ENCODE measurements around the gene TNFRSF25.

TNFRSF25 gene

DNA sequence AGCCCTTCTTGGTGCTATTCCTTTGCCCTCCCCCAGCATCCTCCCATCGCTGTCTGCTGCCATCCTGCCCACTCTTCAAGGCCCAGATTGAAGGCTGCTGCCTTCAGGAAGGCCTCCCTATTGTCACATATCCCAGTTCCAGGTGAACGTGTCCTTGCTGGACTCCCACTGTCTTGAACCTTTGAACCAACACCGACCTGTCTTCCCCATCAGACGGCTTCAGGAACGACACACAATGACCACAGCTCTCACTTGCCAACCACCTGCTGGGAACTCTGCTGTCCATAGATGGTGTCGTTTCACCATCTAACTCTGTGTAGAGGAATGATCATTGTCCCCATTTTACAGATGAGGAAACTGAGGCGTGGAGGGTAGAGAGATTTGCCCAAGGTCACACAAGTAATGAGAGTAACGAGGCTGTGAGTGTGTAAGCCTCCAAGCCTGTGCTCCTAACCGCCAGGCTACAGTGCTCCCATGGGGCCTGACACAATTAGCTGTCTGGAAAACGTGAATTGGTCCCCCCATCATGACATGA lies 35.4 kb upstream of the TNFRSF25 start:
- DNase-seq (ENCODE audit: insufficient read length, low spot score) (no peak), FAIRE-seq (no peak)
- TF ChIP-seq CTCF (IDR thresholded peaks at IDR 0.05; ENCODE audit: insufficient read depth, missing control alignments) = no peak

DNA sequence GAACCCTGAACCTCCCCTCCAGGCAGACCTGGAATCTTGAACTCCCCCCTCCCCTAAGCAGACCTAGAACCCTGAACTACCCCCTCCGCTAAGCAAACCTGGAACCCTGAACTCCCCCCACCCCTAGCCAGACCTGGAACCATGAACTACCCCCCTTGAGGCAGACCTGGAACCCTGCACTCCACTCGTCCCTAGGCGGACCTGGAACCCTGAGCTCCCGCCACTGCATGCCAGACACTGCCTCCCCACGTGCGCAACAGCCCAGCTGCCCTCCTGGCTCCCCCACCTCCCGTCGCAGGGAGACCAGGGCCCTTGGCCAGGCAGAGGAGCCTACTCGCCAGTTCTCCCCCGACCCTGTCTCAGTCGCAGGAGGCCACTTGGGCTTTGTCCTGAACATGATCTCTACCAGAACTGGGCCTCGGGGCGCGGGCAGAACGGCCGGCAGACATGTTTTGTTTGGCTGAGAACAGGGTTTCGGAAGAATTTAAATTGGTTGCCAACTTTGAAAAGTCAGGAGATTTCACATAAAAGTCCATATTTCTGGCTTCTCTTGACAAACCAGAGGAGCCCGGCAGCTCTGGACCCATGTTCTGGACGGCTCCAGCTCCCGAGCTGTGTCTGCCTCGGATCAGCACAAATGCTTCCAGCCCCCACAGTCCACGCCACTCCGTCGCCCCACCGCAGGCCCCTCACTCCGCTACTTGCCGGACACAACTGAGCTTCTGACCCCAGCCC lies 34.7 kb upstream of the TNFRSF25 start:
- FAIRE-seq (no peak), DNase-seq (ENCODE audit: insufficient read length, low spot score) (no peak)
- no peak for TF ChIP-seq CTCF (IDR thresholded peaks at IDR 0.05; ENCODE audit: insufficient read depth, missing control alignments)

- no peak for FAIRE-seq
- no peak for DNase-seq (ENCODE audit: insufficient read length, low spot score)
- no peak for TF ChIP-seq CTCF (IDR thresholded peaks at IDR 0.05; ENCODE audit: insufficient read depth, missing control alignments)
Observed at GRCh38 chr1:6499296-6499695, 33.3 kb upstream of the TNFRSF25 start.

GRCh38 chr1:6498576-6499111 lies 32.7 kb upstream of the TNFRSF25 start:
- no peak for FAIRE-seq
- TF ChIP-seq CTCF (IDR thresholded peaks at IDR 0.05; ENCODE audit: insufficient read depth, missing control alignments) = no peak
- DNase-seq (ENCODE audit: insufficient read length, low spot score) = no peak

DNA sequence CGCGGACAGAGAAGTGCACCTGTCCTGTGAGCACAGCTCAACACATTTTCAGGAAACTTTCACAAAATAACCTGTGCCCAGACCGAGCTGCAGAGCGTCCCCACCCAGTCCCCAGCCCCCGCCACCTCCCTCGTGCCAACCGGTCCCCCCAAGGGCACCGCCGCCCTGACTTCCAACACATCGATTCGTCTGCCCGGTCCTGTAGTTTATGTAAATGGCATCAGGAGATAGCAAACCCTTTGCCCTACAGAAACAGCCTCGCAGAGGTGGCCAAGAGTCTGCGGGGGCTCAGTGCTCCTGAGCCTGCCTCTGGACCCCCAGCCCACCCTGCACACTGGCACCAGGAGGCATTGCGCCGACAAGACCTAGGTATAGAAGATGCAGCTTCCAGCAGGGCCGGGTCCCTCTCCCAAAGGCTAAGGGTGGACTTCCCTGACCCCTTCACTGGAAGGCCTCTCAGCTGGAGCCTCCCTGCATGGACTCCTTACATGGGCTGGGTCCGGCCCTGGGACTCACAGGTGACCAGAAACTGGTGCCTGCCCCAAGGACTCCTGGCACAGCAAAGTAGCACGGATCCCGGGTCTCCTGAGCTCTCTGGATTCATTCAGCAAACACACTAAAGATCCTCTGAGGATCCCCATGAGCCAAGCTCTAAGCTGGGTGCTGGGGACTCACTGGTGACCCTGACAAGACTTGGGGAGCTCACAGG lies 32.0 kb upstream of the TNFRSF25 start:
- no peak for FAIRE-seq
- no peak for DNase-seq (ENCODE audit: insufficient read length, low spot score)
- no peak for TF ChIP-seq CTCF (IDR thresholded peaks at IDR 0.05; ENCODE audit: insufficient read depth, missing control alignments)

DNA sequence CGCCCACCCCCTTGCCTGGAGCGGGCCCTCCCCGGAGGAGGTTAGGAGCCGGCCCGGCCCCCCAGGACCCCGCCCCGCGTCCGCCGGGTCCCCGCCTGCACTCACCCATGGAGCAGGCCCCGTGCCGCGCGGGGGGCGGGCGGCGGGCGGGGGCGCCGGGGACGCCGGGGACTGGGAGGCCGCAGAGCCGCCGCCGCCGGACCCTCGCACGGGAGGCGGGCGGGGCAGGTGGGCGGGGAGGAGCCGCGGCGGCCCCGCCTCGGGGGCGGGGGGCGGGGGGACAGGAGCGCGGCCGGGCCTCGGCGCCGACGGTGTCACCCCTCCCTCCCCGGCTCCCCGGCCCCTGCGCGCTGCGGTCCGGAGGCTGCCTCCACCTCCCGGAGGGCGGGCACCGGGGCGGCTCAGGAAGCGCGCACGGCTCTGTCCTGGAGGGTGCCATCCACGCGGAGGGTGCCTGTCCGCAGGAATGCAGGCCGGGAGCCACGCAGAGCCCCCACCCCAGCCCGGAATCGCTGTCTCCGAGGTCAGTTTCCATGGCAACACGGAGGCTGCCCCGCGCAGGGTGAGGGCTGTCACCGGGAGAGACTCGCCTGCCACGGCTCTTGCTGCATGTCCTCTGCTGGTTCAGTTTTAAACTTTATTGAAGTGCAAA lies 31.4 kb upstream of the TNFRSF25 start:
- TF ChIP-seq CTCF (IDR thresholded peaks at IDR 0.05; ENCODE audit: insufficient read depth, missing control alignments) = no peak
- DNase-seq (ENCODE audit: insufficient read length, low spot score) = peak; percentile 38
- no peak for FAIRE-seq
